GM21447 (cell line): ENCODE measurements around the gene COL5A1.
"Not testable (repeated sequence)": the region's sequence is repeated elsewhere in the genome, so short reads cannot be mapped to it uniquely, and the experiment has no call there.

Source experiments
- ATAC-seq: cut with Tn5 transposase; IDR thresholded peaks from one replicate; pipeline ENCODE4 v1.9.1; 2021; ENCODE audit not compliant: unreplicated experiment

Gene COL5A1

GRCh38 chr9:134707031-134707680, 65.6 kb downstream of the COL5A1 start:
- no peak for ATAC-seq

DNA sequence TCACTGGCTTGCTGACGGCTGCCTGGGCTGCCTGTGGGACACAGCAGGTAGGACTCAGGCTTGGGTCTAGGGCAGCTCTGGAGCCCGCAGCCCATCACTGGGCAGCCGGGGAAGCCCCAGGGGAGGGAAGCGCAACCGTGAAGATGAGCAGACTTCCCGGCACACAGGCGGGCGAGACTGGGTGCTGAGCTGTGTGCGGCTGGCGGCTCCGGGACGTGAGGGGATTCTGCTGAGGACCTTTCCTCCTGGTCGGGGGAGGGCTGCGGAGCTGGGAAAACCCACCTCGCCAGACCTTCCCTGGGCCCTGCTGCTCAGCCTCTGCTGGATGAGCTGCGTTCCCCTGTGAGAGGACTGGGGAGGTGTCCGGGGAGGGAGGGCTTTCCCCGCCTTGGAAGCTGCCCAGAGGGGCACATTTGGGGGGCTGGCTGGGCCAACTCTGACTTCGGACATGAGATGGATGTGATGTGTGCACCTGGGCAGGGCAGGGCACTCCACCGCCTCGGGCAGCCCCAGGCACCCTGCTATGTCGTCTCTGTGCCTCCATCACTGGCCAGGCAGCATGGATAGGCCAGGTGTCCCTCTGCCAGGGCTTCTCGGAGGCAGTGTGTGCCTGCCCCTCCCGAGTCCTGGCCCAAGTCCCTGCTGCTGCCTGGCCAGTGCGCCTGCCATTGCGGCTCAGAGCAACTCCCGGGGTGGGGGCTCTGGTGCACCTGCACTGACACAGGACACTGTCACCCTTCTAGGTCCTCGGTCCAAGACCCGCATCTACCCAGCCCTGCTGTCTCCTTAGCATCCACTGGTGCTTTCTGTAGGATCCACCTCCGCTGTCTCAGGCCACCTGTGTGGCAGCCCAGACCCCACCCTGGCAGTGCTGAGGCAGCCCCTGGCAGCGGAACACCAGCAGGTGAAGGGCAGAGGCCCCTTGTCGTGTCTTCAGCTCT, 66.4 kb downstream of the COL5A1 start:
- no peak for ATAC-seq

DNA sequence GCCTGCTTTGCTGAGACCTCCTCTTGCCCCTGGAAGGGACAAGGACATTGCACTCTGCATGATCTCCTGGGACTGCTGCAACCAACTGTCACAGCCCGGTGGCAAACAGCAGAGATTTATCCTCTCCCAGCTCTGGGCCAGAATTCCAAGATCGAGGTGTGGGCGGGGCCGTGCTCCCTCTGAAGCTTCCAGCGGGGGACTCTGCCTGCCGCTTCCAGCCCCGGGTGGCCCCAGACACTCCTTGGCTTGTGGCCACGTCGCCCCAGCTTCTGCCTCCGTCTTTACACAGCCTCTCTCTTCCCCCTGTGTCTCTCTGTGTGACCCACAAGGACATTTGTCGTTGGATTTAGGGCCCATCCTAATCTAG, 67.1 kb downstream of the COL5A1 start:
- no peak for ATAC-seq

GRCh38 chr9:134709512-134710270, 68.1 kb downstream of the COL5A1 start:
- no peak for ATAC-seq

GRCh38 chr9:134710271-134710540, 68.6 kb downstream of the COL5A1 start:
- ATAC-seq, result no peak

DNA sequence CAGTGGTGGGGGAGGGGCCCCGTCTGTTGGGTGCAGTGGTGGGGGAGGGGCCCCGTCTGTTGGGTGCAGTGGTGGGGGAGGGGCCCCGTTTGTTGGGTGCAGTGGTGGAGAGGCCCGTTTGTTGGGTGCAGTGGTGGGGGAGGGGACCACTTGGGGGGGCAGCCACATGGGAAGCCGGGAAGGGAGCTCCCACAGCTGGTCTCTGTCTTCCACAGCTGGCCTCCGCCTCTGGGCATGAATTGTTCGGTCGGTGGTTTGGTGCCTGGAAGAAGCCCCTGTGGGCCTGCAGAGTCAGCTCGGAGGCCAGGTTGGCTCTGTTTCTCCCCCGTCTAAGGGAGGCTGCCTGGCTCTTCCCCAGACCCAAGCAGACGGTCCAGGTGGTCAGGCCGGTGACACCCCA, 69.3 kb downstream of the COL5A1 start:
- no peak for ATAC-seq

DNA sequence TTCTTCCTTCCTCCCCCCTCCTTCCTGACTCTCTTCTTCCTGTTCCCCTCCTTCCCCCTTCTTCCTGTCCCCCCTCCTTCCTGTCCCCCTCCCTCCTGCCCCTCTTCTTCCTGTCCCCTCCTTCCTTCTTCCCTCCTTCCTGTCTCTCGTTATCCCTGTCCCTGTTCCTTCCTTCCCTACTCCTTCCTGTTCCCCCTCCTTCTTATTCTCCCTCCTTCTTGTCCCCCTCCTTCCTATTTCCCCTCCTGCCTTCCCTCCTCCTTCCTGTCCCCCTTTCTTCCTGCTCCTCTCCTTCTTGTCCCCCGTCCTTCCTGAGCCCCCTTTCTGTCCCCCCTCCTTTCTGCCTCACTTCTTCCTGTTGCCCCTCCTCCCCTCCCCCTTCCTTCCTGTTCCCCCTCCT, 70.6 kb downstream of the COL5A1 start:
- ATAC-seq, result no peak

DNA sequence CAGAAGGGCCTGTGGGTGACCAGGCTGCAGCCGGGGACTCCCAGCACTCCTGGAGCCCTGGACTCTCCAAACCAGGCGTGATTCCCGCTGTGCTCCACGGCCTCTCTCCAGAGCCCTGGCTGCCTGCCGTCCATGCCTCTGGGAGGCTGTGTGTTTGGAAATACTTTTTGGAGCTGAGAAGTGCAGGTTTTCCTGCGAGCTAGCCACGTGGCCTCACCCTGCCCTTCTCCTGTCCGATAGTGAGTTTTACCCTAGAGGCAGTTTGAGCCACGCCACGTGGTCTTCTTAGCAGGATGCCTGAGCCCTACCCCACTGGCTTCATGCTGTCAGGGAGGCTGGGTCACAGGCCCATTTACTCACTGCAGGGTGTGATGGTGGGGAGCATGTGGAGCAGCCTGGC, 71.3 kb downstream of the COL5A1 start:
- no peak for ATAC-seq

- ATAC-seq, result not testable (repeated sequence)
These were observed 73.9 kb downstream of the COL5A1 start for GRCh38 chr9:134715536-134715935.

DNA sequence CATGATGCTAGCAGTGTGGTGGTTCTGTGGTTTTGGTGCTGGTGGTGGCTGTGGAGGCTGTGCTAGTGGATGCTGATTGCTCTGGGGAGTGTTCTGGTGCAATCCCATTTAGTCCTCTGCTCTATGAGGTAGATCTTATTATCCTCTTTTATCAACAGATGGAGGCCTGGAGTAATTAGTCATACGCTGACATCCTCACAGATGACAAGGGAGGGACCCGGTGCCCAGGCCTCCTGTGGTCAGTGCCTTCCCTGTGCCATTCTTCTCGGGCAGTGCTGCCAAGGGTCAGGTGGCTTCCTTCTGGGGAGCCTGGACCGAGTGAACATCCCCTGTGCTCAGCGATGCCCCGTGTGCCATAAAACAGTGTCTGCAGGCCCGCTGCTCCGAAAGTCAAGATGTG, 74.5 kb downstream of the COL5A1 start:
- ATAC-seq, result no peak

- ATAC-seq, result no peak
These were observed 75.5 kb downstream of the COL5A1 start for GRCh38 chr9:134717056-134717455.

DNA sequence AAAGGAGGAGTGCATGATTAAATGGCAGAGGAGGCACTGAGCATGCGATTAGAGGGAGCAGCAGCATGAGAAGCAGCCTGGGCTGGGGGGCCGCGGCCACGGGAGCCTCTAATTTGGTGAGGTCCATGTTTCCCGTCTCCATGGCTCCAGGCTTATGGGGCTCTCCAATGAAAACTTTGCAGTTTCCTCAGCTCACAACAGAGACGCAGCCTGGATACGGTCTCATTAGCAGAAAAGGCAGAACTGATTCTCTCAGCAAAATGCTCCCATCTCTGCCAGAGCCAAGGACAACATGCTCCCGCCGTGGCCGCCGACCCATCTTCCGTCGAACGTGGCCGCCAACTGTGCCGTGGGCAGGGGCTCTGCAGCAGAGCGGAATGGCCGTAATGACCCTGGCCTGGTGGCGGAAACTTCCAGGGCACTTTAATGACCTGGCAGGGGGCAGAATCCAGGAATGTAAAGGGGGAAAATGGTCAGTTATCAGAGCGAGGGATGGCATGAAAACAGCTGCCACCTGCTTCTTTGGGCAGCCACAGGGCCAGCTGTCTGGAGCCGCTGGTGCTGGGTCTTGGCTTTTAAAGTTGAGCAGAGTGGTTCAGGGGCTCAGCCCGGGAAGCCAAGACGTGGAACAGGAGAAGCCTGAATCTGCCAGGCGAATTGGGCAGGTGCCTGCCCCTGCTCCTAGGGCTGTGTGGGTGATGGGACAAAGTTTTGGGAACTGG, 76.5 kb downstream of the COL5A1 start:
- no peak for ATAC-seq

- ATAC-seq, result no peak
These were observed 77.7 kb downstream of the COL5A1 start for GRCh38 chr9:134719331-134719730.

DNA sequence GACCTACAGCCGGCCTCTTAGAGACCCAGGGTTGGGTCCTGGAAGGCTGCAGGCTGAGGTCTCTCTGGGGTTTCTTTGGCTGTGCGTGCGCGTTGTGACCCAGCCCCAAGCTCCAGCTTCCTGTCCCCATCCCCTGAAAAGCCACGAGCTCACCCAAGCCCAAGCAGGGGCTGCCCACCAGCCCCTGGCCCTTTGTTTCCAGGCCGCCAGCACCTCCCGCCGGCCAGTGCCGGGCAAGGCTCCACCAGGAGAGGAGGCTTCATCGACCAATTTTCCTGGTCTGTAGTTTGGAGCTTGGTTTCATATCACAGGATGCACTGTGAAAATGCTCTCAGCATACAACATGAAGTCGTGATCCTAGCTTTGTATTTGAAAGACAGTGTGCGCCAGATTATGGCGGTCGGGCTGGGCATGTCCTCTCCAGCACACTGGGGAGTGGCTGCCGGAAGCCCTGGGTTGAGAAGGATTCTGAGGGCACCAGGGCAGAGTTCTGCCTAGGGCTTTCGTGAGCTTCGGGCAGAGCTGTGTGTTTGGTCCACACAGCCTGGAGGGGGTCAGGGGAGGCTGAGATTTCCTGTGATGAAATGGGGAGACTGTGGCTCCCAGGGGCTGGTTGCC, 78.6 kb downstream of the COL5A1 start:
- no peak for ATAC-seq

DNA sequence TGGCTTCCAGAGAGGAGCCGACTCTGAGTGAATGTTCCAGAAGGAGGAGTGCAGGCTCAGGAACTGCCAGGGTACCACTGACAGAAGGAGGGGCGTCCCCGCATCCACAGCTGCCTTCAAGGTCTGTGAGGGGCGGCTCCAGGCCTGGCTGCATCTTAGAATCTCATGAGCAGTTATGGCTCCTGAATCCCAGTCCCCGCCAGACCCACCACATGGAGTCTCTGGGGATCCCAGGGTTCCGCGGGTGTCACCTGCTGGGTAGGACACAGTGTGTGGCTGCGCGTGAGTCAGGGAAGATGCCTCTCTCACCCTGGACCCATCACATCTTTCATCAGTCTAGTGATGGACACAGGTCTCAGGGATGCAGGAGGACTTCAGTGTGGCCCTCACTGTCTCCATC, 79.2 kb downstream of the COL5A1 start:
- ATAC-seq, result no peak

GRCh38 chr9:134721344-134721743, 79.7 kb downstream of the COL5A1 start:
- ATAC-seq, result no peak

GRCh38 chr9:134722120-134722701, 80.6 kb downstream of the COL5A1 start:
- ATAC-seq, result no peak

DNA sequence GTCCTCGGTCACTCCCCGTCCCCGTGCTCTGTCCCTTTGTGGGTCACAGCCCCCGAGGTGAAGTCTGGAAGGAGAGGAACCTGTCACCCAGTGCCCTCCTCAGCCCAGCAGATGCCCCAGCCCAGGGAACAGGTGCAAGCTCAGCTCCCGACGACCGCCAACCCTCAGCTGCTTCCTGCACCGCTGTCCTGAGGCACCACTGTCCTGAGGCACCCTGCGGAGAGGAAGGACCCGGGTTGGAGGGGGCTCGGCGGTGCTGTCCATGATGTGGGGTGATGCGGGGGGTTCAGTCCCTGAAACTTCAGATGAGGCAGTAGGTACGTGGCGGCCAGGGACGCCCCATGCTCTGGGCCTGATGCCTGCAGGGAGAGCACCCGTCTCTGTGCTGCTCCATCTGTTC, 81.4 kb downstream of the COL5A1 start:
- no peak for ATAC-seq

- ATAC-seq, result no peak
These were observed 82.0 kb downstream of the COL5A1 start for GRCh38 chr9:134723491-134724190.
